ENCODE results near the gene ZC4H2.
"Not testable (repeated sequence)": the region's sequence is repeated elsewhere in the genome, so short reads cannot be mapped to it uniquely, and the experiment has no call there.

The ZC4H2 gene

GRCh38 chrX:64975989-64976672 lies at the start of gene ZC4H2:
Gene ZC4H2, minus strand, starts transcription at chrX:64976450. Its CDS starts 73 bp downstream, at chrX:64976377.
- peak; percentile 38 to 40 for DNase-seq (ENCODE audit: extremely low read depth in 1 of 2, low read depth in 1 of 2)

GRCh38 chrX:65017451-65017850 lies 41.2 kb upstream of the ZC4H2 start:
- no peak for DNase-seq (ENCODE audit: extremely low read depth in 1 of 2, low read depth in 1 of 2)

GRCh38 chrX:65014230-65014629 lies 38.0 kb upstream of the ZC4H2 start:
- DNase-seq (ENCODE audit: extremely low read depth in 1 of 2, low read depth in 1 of 2) = no peak

- DNase-seq (ENCODE audit: extremely low read depth in 1 of 2, low read depth in 1 of 2) = no peak
Observed at GRCh38 chrX:65009459-65009858, 33.2 kb upstream of the ZC4H2 start.

GRCh38 chrX:65002208-65002607 lies 26.0 kb upstream of the ZC4H2 start:
- DNase-seq (ENCODE audit: extremely low read depth in 1 of 2, low read depth in 1 of 2) = not testable (repeated sequence)

- DNase-seq (ENCODE audit: extremely low read depth in 1 of 2, low read depth in 1 of 2) = no peak
Observed at GRCh38 chrX:64996805-64997204, 20.6 kb upstream of the ZC4H2 start.

GRCh38 chrX:64994131-64994798 lies 18.0 kb upstream of the ZC4H2 start:
- no peak for DNase-seq (ENCODE audit: extremely low read depth in 1 of 2, low read depth in 1 of 2)

GRCh38 chrX:64977830-64978229 lies 1.6 kb upstream of the ZC4H2 start:
- DNase-seq (ENCODE audit: extremely low read depth in 1 of 2, low read depth in 1 of 2) = no peak

GRCh38 chrX:64977051-64977450 lies 801 bp upstream of the ZC4H2 start:
- no peak for DNase-seq (ENCODE audit: extremely low read depth in 1 of 2, low read depth in 1 of 2)

GRCh38 chrX:64976673-64977040 lies 407 bp upstream of the ZC4H2 start:
- DNase-seq (ENCODE audit: extremely low read depth in 1 of 2, low read depth in 1 of 2) = no peak

- no peak for DNase-seq (ENCODE audit: extremely low read depth in 1 of 2, low read depth in 1 of 2)
Observed at GRCh38 chrX:64975491-64975890, 759 bp downstream of the ZC4H2 start.

- no peak for DNase-seq (ENCODE audit: extremely low read depth in 1 of 2, low read depth in 1 of 2)
Observed at GRCh38 chrX:64925480-64925879, 50.8 kb downstream of the ZC4H2 start.

- no peak for DNase-seq (ENCODE audit: extremely low read depth in 1 of 2, low read depth in 1 of 2)
Observed at GRCh38 chrX:64908121-64908520, 68.1 kb downstream of the ZC4H2 start.

GRCh38 chrX:64894454-64895038 lies 81.7 kb downstream of the ZC4H2 start:
- no peak for DNase-seq (ENCODE audit: extremely low read depth in 1 of 2, low read depth in 1 of 2)

- DNase-seq (ENCODE audit: extremely low read depth in 1 of 2, low read depth in 1 of 2) = no peak
Observed at GRCh38 chrX:64885850-64886249, 90.4 kb downstream of the ZC4H2 start.

GRCh38 chrX:64878709-64879108 lies 97.5 kb downstream of the ZC4H2 start:
- not testable (repeated sequence) for DNase-seq (ENCODE audit: extremely low read depth in 1 of 2, low read depth in 1 of 2)

GRCh38 chrX:64867217-64867616 lies 109.0 kb downstream of the ZC4H2 start:
- DNase-seq (ENCODE audit: extremely low read depth in 1 of 2, low read depth in 1 of 2) = no peak
